HEK293 (cell line): ENCODE results near the gene MED29.
A peak's percentile ranks its signal among the peaks of the same experiment; 100 is the strongest.

Source experiments
- CTCF ChIA-PET: fragments of 350-600 bp; formaldehyde crosslinking; extraction: SDS; loops from one replicate; lab custom pipeline; 2021; ENCODE audit warnings: antibody characterized with exemption; lab: Yijun Ruan, JAX
- POLR2A ChIA-PET: fragments of 300-600 bp; formaldehyde crosslinking; extraction: SDS; loops from one replicate; lab custom pipeline; 2020; ENCODE audit warnings: antibody characterized with exemption, inconsistent platforms; lab: Yijun Ruan, JAX
- H3K27ac ChIP-seq: fragments of 200-500 bp; sonication (Bioruptor generic); 2 replicates; pipeline ENCODE4 v1.5.1; 2014; ENCODE audit warnings: low read depth, low read length, control low read depth, inconsistent platforms; ENCODE audit errors: extremely low read depth
- H3K36me3 ChIP-seq, 2 experiments: fragments of 200-500 bp in 1 of 2; sonication (Bioruptor generic) in 1 of 2; 1 replicate in 1 of 2; 2 replicates in 1 of 2; pipeline ENCODE4 v1.5.1; 2014 to 2017; ENCODE audit warnings: inconsistent platforms in 2 of 2, low read length in 2 of 2; ENCODE audit not compliant: control insufficient read depth in 2 of 2, insufficient read depth in 1 of 2
- H3K4me1 ChIP-seq: fragments of 200-500 bp; sonication (Bioruptor generic); 2 replicates; pipeline ENCODE4 v1.5.1; 2014; ENCODE audit warnings: mild to moderate bottlenecking, low read length, inconsistent platforms; ENCODE audit not compliant: control insufficient read depth, insufficient read depth
- H3K4me3 ChIP-seq: 2 replicates; pipeline ENCODE4 v1.5.1; 2011; ENCODE audit warnings: low read depth, mild to moderate bottlenecking, control low read depth, low read length, moderate library complexity
- H3K9me3 ChIP-seq: fragments of 200-500 bp; sonication (Bioruptor generic); 2 replicates; pipeline ENCODE4 v1.5.1; 2014; ENCODE audit warnings: low read depth, low read length, inconsistent platforms; ENCODE audit not compliant: control insufficient read depth, insufficient read depth
- EGR2 ChIP-seq: fragments of 450-650 bp; formaldehyde crosslinking; IDR thresholded peaks from 2 replicates; pipeline ENCODE4 v1.5.1; 2016; ENCODE audit warnings: low read depth, missing biosample characterization, missing genetic modification characterization
- GFI1B ChIP-seq: fragments of 450-650 bp; formaldehyde crosslinking; IDR thresholded peaks from 2 replicates; pipeline ENCODE4 v1.5.1; 2016; ENCODE audit warnings: missing biosample characterization, missing genetic modification characterization
- IKZF3 ChIP-seq: fragments of 450-650 bp; IDR thresholded peaks from 2 replicates; pipeline ENCODE4 v1.5.0; 2018; ENCODE audit warnings: missing biosample characterization, mild to moderate bottlenecking, missing genetic modification characterization, moderate library complexity
- PATZ1 ChIP-seq: fragments of 450-650 bp; formaldehyde crosslinking; IDR thresholded peaks from 2 replicates; pipeline ENCODE4 v1.5.1; 2016; ENCODE audit warnings: missing biosample characterization, missing genetic modification characterization
- PRDM1 ChIP-seq: fragments of 450-650 bp; formaldehyde crosslinking; IDR thresholded peaks from 2 replicates; pipeline ENCODE4; 2016; ENCODE audit warnings: missing biosample characterization, missing genetic modification characterization
- RBAK ChIP-seq: fragments of 450-650 bp; formaldehyde crosslinking; IDR thresholded peaks from 2 replicates; pipeline ENCODE4 v1.5.1; 2016; ENCODE audit warnings: missing biosample characterization, missing genetic modification characterization
- TCF7L2 ChIP-seq: IDR thresholded peaks from 2 replicates; pipeline ENCODE4 v1.6.1; 2011; ENCODE audit warnings: low read depth, mild to moderate bottlenecking, inconsistent platforms, low read length, moderate library complexity, borderline replicate concordance
- ZFHX2 ChIP-seq: fragments of 450-650 bp; formaldehyde crosslinking; conservative IDR thresholded peaks from 2 replicates; pipeline ENCODE4 v1.5.1; 2016; ENCODE audit warnings: missing biosample characterization, missing genetic modification characterization
- ZNF146 ChIP-seq: fragments of 450-650 bp; formaldehyde crosslinking; IDR thresholded peaks from 2 replicates; pipeline ENCODE4 v1.5.1; 2016; ENCODE audit warnings: missing biosample characterization, missing genetic modification characterization
- ZNF16 ChIP-seq: fragments of 450-650 bp; formaldehyde crosslinking; IDR thresholded peaks from 2 replicates; pipeline ENCODE4 v1.5.1; 2016; ENCODE audit warnings: low read depth, missing biosample characterization, missing genetic modification characterization
- ZNF223 ChIP-seq: fragments of 450-650 bp; formaldehyde crosslinking; IDR thresholded peaks from 2 replicates; pipeline ENCODE4 v1.5.1; 2016; ENCODE audit warnings: missing biosample characterization, missing genetic modification characterization
- ZNF23 ChIP-seq: fragments of 450-650 bp; formaldehyde crosslinking; IDR thresholded peaks from 2 replicates; pipeline ENCODE4 v1.5.1; 2016; ENCODE audit warnings: missing biosample characterization, missing genetic modification characterization, borderline replicate concordance
- ZNF274 ChIP-seq, 2 experiments: fragments of 200-500 bp in 1 of 2; fragments of 450-650 bp in 1 of 2; sonication (Bioruptor generic) in 1 of 2; formaldehyde crosslinking in 1 of 2; IDR thresholded peaks; 2 replicates each; pipeline versions ENCODE4 v1.5.1 to v1.6.1; 2014 to 2016; ENCODE audit warnings: borderline replicate concordance in 1 of 2, inconsistent platforms in 1 of 2, low read length in 1 of 2, missing biosample characterization in 1 of 2, missing genetic modification characterization in 1 of 2
- ZNF302 ChIP-seq: fragments of 450-650 bp; formaldehyde crosslinking; IDR thresholded peaks from 2 replicates; pipeline ENCODE4 v1.5.1; 2016; ENCODE audit warnings: missing biosample characterization, missing genetic modification characterization, low read depth
- ZNF391 ChIP-seq: fragments of 450-650 bp; formaldehyde crosslinking; IDR thresholded peaks from 2 replicates; pipeline ENCODE4 v1.5.1; 2016; ENCODE audit warnings: low read depth, missing biosample characterization, missing genetic modification characterization, borderline replicate concordance
- ZNF404 ChIP-seq: fragments of 450-650 bp; formaldehyde crosslinking; IDR thresholded peaks from 2 replicates; pipeline ENCODE4 v1.5.1; 2017; ENCODE audit warnings: missing biosample characterization, missing genetic modification characterization
- ZNF529 ChIP-seq: fragments of 450-650 bp; formaldehyde crosslinking; IDR thresholded peaks from 2 replicates; pipeline ENCODE4 v1.5.1; 2017; ENCODE audit warnings: missing genetic modification characterization, missing biosample characterization; ENCODE audit not compliant: insufficient replicate concordance
- ZNF549 ChIP-seq: fragments of 450-650 bp; IDR thresholded peaks from 2 replicates; pipeline ENCODE4 v1.5.1; 2018; ENCODE audit warnings: missing biosample characterization, missing genetic modification characterization, mild to moderate bottlenecking, inconsistent platforms, moderate library complexity
- ZNF555 ChIP-seq: fragments of 450-650 bp; formaldehyde crosslinking; conservative IDR thresholded peaks from 2 replicates; pipeline ENCODE4 v1.5.1; 2017; ENCODE audit warnings: missing biosample characterization, mild to moderate bottlenecking, missing genetic modification characterization, inconsistent platforms
- ZNF558 ChIP-seq: fragments of 450-650 bp; formaldehyde crosslinking; IDR thresholded peaks from 2 replicates; pipeline ENCODE4 v1.5.1; 2016; ENCODE audit warnings: missing biosample characterization, missing genetic modification characterization
- ZNF585B ChIP-seq: fragments of 450-650 bp; formaldehyde crosslinking; IDR thresholded peaks from 2 replicates; pipeline ENCODE4 v1.5.1; 2016; ENCODE audit warnings: missing biosample characterization, missing genetic modification characterization
- ZNF623 ChIP-seq: fragments of 450-650 bp; formaldehyde crosslinking; IDR thresholded peaks from 2 replicates; pipeline ENCODE4 v1.5.1; 2016; ENCODE audit warnings: missing biosample characterization, missing genetic modification characterization
- ZNF704 ChIP-seq: fragments of 450-650 bp; formaldehyde crosslinking; IDR thresholded peaks from 2 replicates; pipeline ENCODE4 v1.5.1; 2016; ENCODE audit warnings: missing biosample characterization, missing genetic modification characterization
- ZNF768 ChIP-seq: fragments of 450-650 bp; formaldehyde crosslinking; IDR thresholded peaks from 2 replicates; pipeline ENCODE4 v1.5.1; 2018; ENCODE audit warnings: missing biosample characterization, mild to moderate bottlenecking, missing genetic modification characterization
- ZNF776 ChIP-seq: fragments of 450-650 bp; formaldehyde crosslinking; IDR thresholded peaks from 2 replicates; pipeline ENCODE4 v1.5.0; 2017; ENCODE audit warnings: missing biosample characterization, missing genetic modification characterization, borderline replicate concordance
- ZNF837 ChIP-seq: fragments of 450-650 bp; formaldehyde crosslinking; IDR thresholded peaks from 2 replicates; pipeline ENCODE4 v1.5.1; 2016; ENCODE audit warnings: missing biosample characterization, missing genetic modification characterization
- TF ChIP-seq, protein P1 (sequence below): fragments of 450-650 bp; formaldehyde crosslinking; IDR thresholded peaks from 2 replicates; pipeline ENCODE4 v1.5.1; 2016; ENCODE audit warnings: missing biosample characterization, missing genetic modification characterization, borderline replicate concordance
- TF ChIP-seq, protein P2 (sequence below): fragments of 450-650 bp; formaldehyde crosslinking; IDR thresholded peaks from 2 replicates; pipeline ENCODE4 v1.5.1; 2016; ENCODE audit warnings: missing biosample characterization, missing genetic modification characterization

MED29 gene

GRCh38 chr19:39428283-39429112 is 37.3 kb downstream of the MED29 start:
- ChIA-PET POLR2A (interaction anchor here (0.6 to 13.3 kb wide), 11 partner anchors 7 to 86 kb away, joined by 3 to 255 read pairs (median 13); partner anchors contain the start of genes MED29, PAF1, RPS16 and SAMD4B), CTCF (interaction anchor here (0.6 to 4.2 kb wide), 13 partner anchors 10 to 1172 kb away, joined by 3 to 20 read pairs (median 4); partner anchors contain the start of genes EID2B, PLEKHG2 and TIMM50)
- peaks cover 38 to 39% of the 10 kb centered on the region in 2 experiments for H3K36me3 ChIP-seq
- peak overlapping the region; percentile 40; the same call in 1 of the 2 replicates for H3K27ac ChIP-seq
- H3K9me3 ChIP-seq: no peaks in the 10 kb centered on the region
- no peak overlapping the region for H3K4me3 ChIP-seq
- peaks cover 10% of the 10 kb centered on the region for H3K4me1 ChIP-seq
- peak; percentile 91 for TF ChIP-seq IKZF3 (tag by site-specific recombination)
- no peak for TF ChIP-seq ZNF223 (tag by site-specific recombination)
- no peak for TF ChIP-seq ZNF555 (tag by site-specific recombination)
- TF ChIP-seq, protein P1, sequence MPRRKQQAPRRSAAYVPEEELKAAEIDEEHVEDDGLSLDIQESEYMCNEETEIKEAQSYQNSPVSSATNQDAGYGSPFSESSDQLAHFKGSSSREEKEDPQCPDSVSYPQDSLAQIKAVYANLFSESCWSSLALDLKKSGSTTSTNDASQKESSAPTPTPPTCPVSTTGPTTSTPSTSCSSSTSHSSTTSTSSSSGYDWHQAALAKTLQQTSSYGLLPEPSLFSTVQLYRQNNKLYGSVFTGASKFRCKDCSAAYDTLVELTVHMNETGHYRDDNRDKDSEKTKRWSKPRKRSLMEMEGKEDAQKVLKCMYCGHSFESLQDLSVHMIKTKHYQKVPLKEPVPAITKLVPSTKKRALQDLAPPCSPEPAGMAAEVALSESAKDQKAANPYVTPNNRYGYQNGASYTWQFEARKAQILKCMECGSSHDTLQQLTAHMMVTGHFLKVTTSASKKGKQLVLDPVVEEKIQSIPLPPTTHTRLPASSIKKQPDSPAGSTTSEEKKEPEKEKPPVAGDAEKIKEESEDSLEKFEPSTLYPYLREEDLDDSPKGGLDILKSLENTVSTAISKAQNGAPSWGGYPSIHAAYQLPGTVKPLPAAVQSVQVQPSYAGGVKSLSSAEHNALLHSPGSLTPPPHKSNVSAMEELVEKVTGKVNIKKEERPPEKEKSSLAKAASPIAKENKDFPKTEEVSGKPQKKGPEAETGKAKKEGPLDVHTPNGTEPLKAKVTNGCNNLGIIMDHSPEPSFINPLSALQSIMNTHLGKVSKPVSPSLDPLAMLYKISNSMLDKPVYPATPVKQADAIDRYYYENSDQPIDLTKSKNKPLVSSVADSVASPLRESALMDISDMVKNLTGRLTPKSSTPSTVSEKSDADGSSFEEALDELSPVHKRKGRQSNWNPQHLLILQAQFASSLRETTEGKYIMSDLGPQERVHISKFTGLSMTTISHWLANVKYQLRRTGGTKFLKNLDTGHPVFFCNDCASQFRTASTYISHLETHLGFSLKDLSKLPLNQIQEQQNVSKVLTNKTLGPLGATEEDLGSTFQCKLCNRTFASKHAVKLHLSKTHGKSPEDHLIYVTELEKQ (tag by site-specific recombination): no peak
- 0 out of 2 replicates have a peak, but pooled peaks have one; percentile 38 for TF ChIP-seq ZFHX2
- no peak for TF ChIP-seq ZNF16
- no peak for TF ChIP-seq ZNF23 (tag by site-specific recombination)
- peak; percentile 90 for TF ChIP-seq PRDM1
- TF ChIP-seq ZNF837: no peak
- TF ChIP-seq PATZ1: peak; percentile 56
- TF ChIP-seq ZNF623 (tag by site-specific recombination): no peak
- TF ChIP-seq ZNF404 (tag by site-specific recombination): no peak
- TF ChIP-seq GFI1B (tag by site-specific recombination): no peak
- TF ChIP-seq ZNF768 (tag by site-specific recombination): no peak
- TF ChIP-seq ZNF776 (tag by site-specific recombination): no peak
- TF ChIP-seq ZNF274 (IDR thresholded peaks at IDR 0.05; ENCODE audit: low read length): no peak
- no peak for TF ChIP-seq ZNF274 (tag by site-specific recombination; IDR thresholded peaks at IDR 0.05; ENCODE audit: borderline replicate concordance)
- TF ChIP-seq, protein P2, sequence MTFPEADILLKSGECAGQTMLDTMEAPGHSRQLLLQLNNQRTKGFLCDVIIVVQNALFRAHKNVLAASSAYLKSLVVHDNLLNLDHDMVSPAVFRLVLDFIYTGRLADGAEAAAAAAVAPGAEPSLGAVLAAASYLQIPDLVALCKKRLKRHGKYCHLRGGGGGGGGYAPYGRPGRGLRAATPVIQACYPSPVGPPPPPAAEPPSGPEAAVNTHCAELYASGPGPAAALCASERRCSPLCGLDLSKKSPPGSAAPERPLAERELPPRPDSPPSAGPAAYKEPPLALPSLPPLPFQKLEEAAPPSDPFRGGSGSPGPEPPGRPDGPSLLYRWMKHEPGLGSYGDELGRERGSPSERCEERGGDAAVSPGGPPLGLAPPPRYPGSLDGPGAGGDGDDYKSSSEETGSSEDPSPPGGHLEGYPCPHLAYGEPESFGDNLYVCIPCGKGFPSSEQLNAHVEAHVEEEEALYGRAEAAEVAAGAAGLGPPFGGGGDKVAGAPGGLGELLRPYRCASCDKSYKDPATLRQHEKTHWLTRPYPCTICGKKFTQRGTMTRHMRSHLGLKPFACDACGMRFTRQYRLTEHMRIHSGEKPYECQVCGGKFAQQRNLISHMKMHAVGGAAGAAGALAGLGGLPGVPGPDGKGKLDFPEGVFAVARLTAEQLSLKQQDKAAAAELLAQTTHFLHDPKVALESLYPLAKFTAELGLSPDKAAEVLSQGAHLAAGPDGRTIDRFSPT (tag by site-specific recombination): no peak
- TF ChIP-seq ZNF549: no peak
- TF ChIP-seq TCF7L2: no peak
- TF ChIP-seq ZNF302 (tag by site-specific recombination): no peak
- TF ChIP-seq EGR2 (tag by site-specific recombination): no peak
- no peak for TF ChIP-seq ZNF585B
- no peak for TF ChIP-seq ZNF529 (tag by site-specific recombination)
- TF ChIP-seq ZNF558 (tag by site-specific recombination): no peak
- TF ChIP-seq ZNF704 (tag by site-specific recombination): no peak
- no peak for TF ChIP-seq RBAK (tag by site-specific recombination)
- no peak for TF ChIP-seq ZNF146 (tag by site-specific recombination)
- no peak for TF ChIP-seq ZNF391 (tag by site-specific recombination)
